ENCODE data around the gene CLK3. TPM values are rescaled to one million over a fixed set of nuclear protein-coding genes. Genes with fewer than 3 reads are reported as not detected.

CLK3 gene
- total and polyA plus RNA-seq, 2 of the 13 experiments (the other 11 are each of a cell fraction or from before 2014, with no cell fraction given), result 41.5 to 82.0 TPM

DNA sequence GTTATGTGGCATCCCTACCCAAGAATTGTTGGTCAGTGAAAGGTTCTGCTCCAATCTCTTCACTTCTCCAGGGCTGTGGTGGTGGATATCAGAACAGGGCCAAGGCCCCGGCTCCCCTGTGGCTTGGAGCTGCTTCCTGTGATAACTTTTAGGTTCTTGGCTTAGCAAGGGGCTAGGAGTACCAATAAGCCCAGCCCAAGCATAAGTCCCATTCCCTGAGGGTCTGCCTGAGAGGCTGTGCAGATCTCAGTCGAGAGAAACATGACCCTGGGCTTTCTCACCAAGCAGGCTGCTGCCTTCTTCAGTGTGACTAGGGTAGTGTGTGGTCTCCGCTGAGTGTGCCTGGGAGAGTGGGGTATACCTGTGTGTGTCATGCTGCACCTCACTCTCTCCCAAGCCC is 7.1 kb downstream of the CLK3 start (continued):
- TF ChIP-seq ZNF280D (CRISPR knock-in tag; IDR thresholded peaks at IDR 0.05), result no peak
- no peak for TF ChIP-seq ZNF256 (CRISPR knock-in tag; conservative IDR thresholded peaks at IDR 0.05)
- TF ChIP-seq THRA (CRISPR knock-in tag; IDR thresholded peaks at IDR 0.05; ENCODE audit: borderline replicate concordance), result no peak
- no peak for TF ChIP-seq TAF1 (CRISPR knock-in tag; IDR thresholded peaks at IDR 0.05)
- TF ChIP-seq, protein P1, sequence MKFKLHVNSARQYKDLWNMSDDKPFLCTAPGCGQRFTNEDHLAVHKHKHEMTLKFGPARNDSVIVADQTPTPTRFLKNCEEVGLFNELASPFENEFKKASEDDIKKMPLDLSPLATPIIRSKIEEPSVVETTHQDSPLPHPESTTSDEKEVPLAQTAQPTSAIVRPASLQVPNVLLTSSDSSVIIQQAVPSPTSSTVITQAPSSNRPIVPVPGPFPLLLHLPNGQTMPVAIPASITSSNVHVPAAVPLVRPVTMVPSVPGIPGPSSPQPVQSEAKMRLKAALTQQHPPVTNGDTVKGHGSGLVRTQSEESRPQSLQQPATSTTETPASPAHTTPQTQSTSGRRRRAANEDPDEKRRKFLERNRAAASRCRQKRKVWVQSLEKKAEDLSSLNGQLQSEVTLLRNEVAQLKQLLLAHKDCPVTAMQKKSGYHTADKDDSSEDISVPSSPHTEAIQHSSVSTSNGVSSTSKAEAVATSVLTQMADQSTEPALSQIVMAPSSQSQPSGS (CRISPR knock-in tag; IDR thresholded peaks at IDR 0.05), result no peak
- TF ChIP-seq, protein P2, sequence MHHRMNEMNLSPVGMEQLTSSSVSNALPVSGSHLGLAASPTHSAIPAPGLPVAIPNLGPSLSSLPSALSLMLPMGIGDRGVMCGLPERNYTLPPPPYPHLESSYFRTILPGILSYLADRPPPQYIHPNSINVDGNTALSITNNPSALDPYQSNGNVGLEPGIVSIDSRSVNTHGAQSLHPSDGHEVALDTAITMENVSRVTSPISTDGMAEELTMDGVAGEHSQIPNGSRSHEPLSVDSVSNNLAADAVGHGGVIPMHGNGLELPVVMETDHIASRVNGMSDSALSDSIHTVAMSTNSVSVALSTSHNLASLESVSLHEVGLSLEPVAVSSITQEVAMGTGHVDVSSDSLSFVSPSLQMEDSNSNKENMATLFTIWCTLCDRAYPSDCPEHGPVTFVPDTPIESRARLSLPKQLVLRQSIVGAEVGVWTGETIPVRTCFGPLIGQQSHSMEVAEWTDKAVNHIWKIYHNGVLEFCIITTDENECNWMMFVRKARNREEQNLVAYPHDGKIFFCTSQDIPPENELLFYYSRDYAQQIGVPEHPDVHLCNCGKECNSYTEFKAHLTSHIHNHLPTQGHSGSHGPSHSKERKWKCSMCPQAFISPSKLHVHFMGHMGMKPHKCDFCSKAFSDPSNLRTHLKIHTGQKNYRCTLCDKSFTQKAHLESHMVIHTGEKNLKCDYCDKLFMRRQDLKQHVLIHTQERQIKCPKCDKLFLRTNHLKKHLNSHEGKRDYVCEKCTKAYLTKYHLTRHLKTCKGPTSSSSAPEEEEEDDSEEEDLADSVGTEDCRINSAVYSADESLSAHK (CRISPR knock-in tag; IDR thresholded peaks at IDR 0.05; ENCODE audit: borderline replicate concordance), result no peak
- TF ChIP-seq ARNTL (CRISPR knock-in tag; IDR thresholded peaks at IDR 0.05), result no peak
- no peak for TF ChIP-seq CBX2 (IDR thresholded peaks at IDR 0.05; ENCODE audit: low read depth, low read length)
- TF ChIP-seq CBX2 (CRISPR knock-in tag; IDR thresholded peaks at IDR 0.05; ENCODE audit: low read depth), result no peak
- no peak for TF ChIP-seq ZNF263 (CRISPR knock-in tag; IDR thresholded peaks at IDR 0.05)
